ENCODE results near the gene ATP8B1. TPM values are rescaled to one million over a fixed set of nuclear protein-coding genes. Genes with fewer than 3 reads are reported as not detected.

The ATP8B1 gene
- polyA plus RNA-seq, 1 donor, result 3.5 TPM

- no peak for DNase-seq (ENCODE audit: low read depth)
These were observed 16.0 kb upstream of the ATP8B1 start for GRCh38 chr18:57819119-57819518.

GRCh38 chr18:57816208-57816954 lies 13.3 kb upstream of the ATP8B1 start:
- DNase-seq (ENCODE audit: low read depth), result no peak

- no peak for DNase-seq (ENCODE audit: low read depth)
These were observed 11.4 kb upstream of the ATP8B1 start for GRCh38 chr18:57814555-57814954.

- no peak for DNase-seq (ENCODE audit: low read depth)
These were observed 10.1 kb upstream of the ATP8B1 start for GRCh38 chr18:57813245-57813644.

- DNase-seq (ENCODE audit: low read depth), result no peak
These were observed 9.0 kb upstream of the ATP8B1 start for GRCh38 chr18:57812126-57812477.

GRCh38 chr18:57811477-57812125 lies 8.5 kb upstream of the ATP8B1 start:
- no peak for DNase-seq (ENCODE audit: low read depth)

- DNase-seq (ENCODE audit: low read depth), result no peak
These were observed 6.1 kb upstream of the ATP8B1 start for GRCh38 chr18:57809190-57809589.

GRCh38 chr18:57807336-57808117 lies 4.4 kb upstream of the ATP8B1 start:
- DNase-seq (ENCODE audit: low read depth), result no peak

- DNase-seq (ENCODE audit: low read depth), result no peak
These were observed 3.8 kb upstream of the ATP8B1 start for GRCh38 chr18:57806978-57807285.

GRCh38 chr18:57806201-57806977 lies 3.3 kb upstream of the ATP8B1 start:
- DNase-seq (ENCODE audit: low read depth), result no peak

GRCh38 chr18:57805117-57805516 lies 2.0 kb upstream of the ATP8B1 start:
- DNase-seq (ENCODE audit: low read depth), result no peak

GRCh38 chr18:57804557-57804956 lies 1.4 kb upstream of the ATP8B1 start:
- DNase-seq (ENCODE audit: low read depth), result no peak

- DNase-seq (ENCODE audit: low read depth), result no peak
These were observed 657 bp downstream of the ATP8B1 start for GRCh38 chr18:57802213-57803102.

- no peak for DNase-seq (ENCODE audit: low read depth)
These were observed 1.3 kb downstream of the ATP8B1 start for GRCh38 chr18:57801761-57802212.

- no peak for DNase-seq (ENCODE audit: low read depth)
These were observed 1.8 kb downstream of the ATP8B1 start for GRCh38 chr18:57801325-57801724.

- no peak for DNase-seq (ENCODE audit: low read depth)
These were observed 4.3 kb downstream of the ATP8B1 start for GRCh38 chr18:57798713-57799373.

- DNase-seq (ENCODE audit: low read depth), result no peak
These were observed 5.9 kb downstream of the ATP8B1 start for GRCh38 chr18:57797209-57797651.

GRCh38 chr18:57794951-57795728 lies 8.0 kb downstream of the ATP8B1 start:
- no peak for DNase-seq (ENCODE audit: low read depth)

- DNase-seq (ENCODE audit: low read depth), result no peak
These were observed 9.7 kb downstream of the ATP8B1 start for GRCh38 chr18:57793302-57793986.
